ENCODE results near the gene C10orf71.

Gene C10orf71

GRCh38 chr10:49356181-49356580, 57.2 kb downstream of the C10orf71 start:
- no peaks in the 10 kb centered on the region for H3K9me3 ChIP-seq
- no peak for TF ChIP-seq CTCF (IDR thresholded peaks at IDR 0.05)

GRCh38 chr10:49356944-49357343, 58.0 kb downstream of the C10orf71 start:
- no peak for TF ChIP-seq CTCF (IDR thresholded peaks at IDR 0.05)
- no peaks in the 10 kb centered on the region for H3K27me3 ChIP-seq
- peaks cover 35 to 38% of the 10 kb centered on the region in 2 experiments for H3K4me1 ChIP-seq (ENCODE audit: control insufficient read depth in 1 of 2, insufficient read depth in 1 of 2, low read depth in 1 of 2, low read length in 1 of 2)
- no peaks in the 10 kb centered on the region for H3K9me3 ChIP-seq
- H3K4me3 ChIP-seq (ENCODE audit: low read depth in 1 of 2, low read length in 1 of 2): no peak overlapping the region
- no peaks in the 10 kb centered on the region for H3K36me3 ChIP-seq
- no peak overlapping the region for H3K27ac ChIP-seq

More at GRCh38 chr10:49356181-49356580, 57.2 kb downstream of the C10orf71 start:
- Histone ChIP-seq H3K36me3 (no peaks in the 10 kb centered on the region), H3K27ac (no peak overlapping the region), H3K27me3 (no peaks in the 10 kb centered on the region), H3K4me1 (ENCODE audit: control insufficient read depth in 1 of 2, insufficient read depth in 1 of 2, low read depth in 1 of 2, low read length in 1 of 2) (peaks cover 35 to 38% of the 10 kb centered on the region in 2 experiments), H3K4me3 (ENCODE audit: low read depth in 1 of 2, low read length in 1 of 2) (no peak overlapping the region)

- no peak for TF ChIP-seq CTCF (IDR thresholded peaks at IDR 0.05)
- H3K27me3 ChIP-seq: no peaks in the 10 kb centered on the region
- no peak overlapping the region for H3K4me3 ChIP-seq (ENCODE audit: low read depth in 1 of 2, low read length in 1 of 2)
Observed at GRCh38 chr10:49357910-49358309, 58.9 kb downstream of the C10orf71 start.

GRCh38 chr10:49359349-49360270, 60.6 kb downstream of the C10orf71 start:
- TF ChIP-seq CTCF (IDR thresholded peaks at IDR 0.05): no peak
- Histone ChIP-seq H3K27me3 (no peaks in the 10 kb centered on the region), H3K27ac (no peak overlapping the region), H3K9me3 (no peaks in the 10 kb centered on the region), H3K4me1 (ENCODE audit: control insufficient read depth in 1 of 2, insufficient read depth in 1 of 2, low read depth in 1 of 2, low read length in 1 of 2) (peaks cover 35 to 38% of the 10 kb centered on the region in 2 experiments), H3K36me3 (no peaks in the 10 kb centered on the region), H3K4me3 (ENCODE audit: low read depth in 1 of 2, low read length in 1 of 2) (no peak overlapping the region)

More at GRCh38 chr10:49357910-49358309, 58.9 kb downstream of the C10orf71 start:
- no peaks in the 10 kb centered on the region for H3K9me3 ChIP-seq
- peaks cover 35 to 38% of the 10 kb centered on the region in 2 experiments for H3K4me1 ChIP-seq (ENCODE audit: control insufficient read depth in 1 of 2, insufficient read depth in 1 of 2, low read depth in 1 of 2, low read length in 1 of 2)
- H3K27ac ChIP-seq: peak overlapping the region; percentile 44
- H3K36me3 ChIP-seq: no peaks in the 10 kb centered on the region

GRCh38 chr10:49360271-49361177, 61.6 kb downstream of the C10orf71 start:
- no peak overlapping the region for H3K4me3 ChIP-seq (ENCODE audit: low read depth in 1 of 2, low read length in 1 of 2)
- H3K4me1 ChIP-seq (ENCODE audit: control insufficient read depth in 1 of 2, insufficient read depth in 1 of 2, low read depth in 1 of 2, low read length in 1 of 2): peaks cover 35 to 38% of the 10 kb centered on the region in 2 experiments
- no peak overlapping the region for H3K27ac ChIP-seq
- no peak for TF ChIP-seq CTCF (IDR thresholded peaks at IDR 0.05)
- no peaks in the 10 kb centered on the region for H3K9me3 ChIP-seq
- no peaks in the 10 kb centered on the region for H3K36me3 ChIP-seq
- no peaks in the 10 kb centered on the region for H3K27me3 ChIP-seq
